Measurements from ENCODE around the gene UBXN10. TPM values are rescaled to one million over a fixed set of nuclear protein-coding genes. Genes with fewer than 3 reads are reported as not detected.

The UBXN10 gene
- total and polyA plus RNA-seq, 4 donors, result 0.50 to 2.3 (median 1.1) TPM

GRCh38 chr1:20158358-20159070, 27.4 kb upstream of the UBXN10 start:
- Histone ChIP-seq H3K36me3 (ENCODE audit: control insufficient read depth in 4 of 4, insufficient read depth in 3 of 4, low read depth in 1 of 4, low read length in 3 of 4) (no peaks in the 10 kb centered on the region), H3K27me3 (ENCODE audit: control insufficient read depth in 4 of 4, insufficient read depth in 4 of 4, low read length in 3 of 4) (no peaks in the 10 kb centered on the region), H3K9me3 (ENCODE audit: control insufficient read depth in 4 of 4, low read length in 3 of 4) (peaks cover 0 to 12% (median under 1%) of the 10 kb centered on the region in 4 donors), H3K4me3 (ENCODE audit: low read depth in 1 of 3, low read length in 3 of 3) (no peak overlapping the region), H3K4me1 (ENCODE audit: control insufficient read depth in 4 of 4, insufficient read depth in 4 of 4, low read length in 3 of 4) (peaks cover 2 to 16% (median 5%) of the 10 kb centered on the region in 4 donors), H3K27ac (ENCODE audit: low read depth in 1 of 2, low read length in 2 of 2) (no peak overlapping the region), H3K9ac (ENCODE audit: low read depth in 1 of 2, low read length in 2 of 2) (no peak overlapping the region)
- TF ChIP-seq YY1 (IDR thresholded peaks at IDR 0.05), result no peak
- TF ChIP-seq SP1 (IDR thresholded peaks at IDR 0.05), result no peak
- TF ChIP-seq NR2F2 (IDR thresholded peaks at IDR 0.05), result no peak
- no peak for TF ChIP-seq ZBTB33 (IDR thresholded peaks at IDR 0.05)
- TF ChIP-seq TAF1 (conservative IDR thresholded peaks at IDR 0.05), result no peak
- no peak for TF ChIP-seq MAX (IDR thresholded peaks at IDR 0.05)
- TF ChIP-seq ATF3 (IDR thresholded peaks at IDR 0.05), result no peak
- no peak for TF ChIP-seq RXRA (IDR thresholded peaks at IDR 0.05)
- TF ChIP-seq CTCF (IDR thresholded peaks at IDR 0.05; ENCODE audit: low read depth, low read length, missing input control), result no peak
- no peak for TF ChIP-seq REST (IDR thresholded peaks at IDR 0.05)
- TF ChIP-seq HNF4G (IDR thresholded peaks at IDR 0.05), result no peak
- TF ChIP-seq FOXA2 (IDR thresholded peaks at IDR 0.05), result no peak
- no peak for TF ChIP-seq EGR1 (IDR thresholded peaks at IDR 0.05; ENCODE audit: low read depth in 2 of 2)
- no peak for DNase-seq (ENCODE audit: low spot score)
- WGBS, result 91% methylated on average over 7 of the region's 7 CpGs

GRCh38 chr1:20160034-20160433, 25.9 kb upstream of the UBXN10 start:
- Histone ChIP-seq H3K27me3 (ENCODE audit: control insufficient read depth in 4 of 4, insufficient read depth in 4 of 4, low read length in 3 of 4) (no peaks in the 10 kb centered on the region), H3K9ac (ENCODE audit: low read depth in 1 of 2, low read length in 2 of 2) (no peak overlapping the region), H3K27ac (ENCODE audit: low read depth in 1 of 2, low read length in 2 of 2) (no peak overlapping the region), H3K4me1 (ENCODE audit: control insufficient read depth in 4 of 4, insufficient read depth in 4 of 4, low read length in 3 of 4) (peaks cover 0 to 2% (median 0%) of the 10 kb centered on the region in 4 donors), H3K9me3 (ENCODE audit: control insufficient read depth in 4 of 4, low read length in 3 of 4) (peaks cover 0 to 12% (median under 1%) of the 10 kb centered on the region in 4 donors), H3K4me3 (ENCODE audit: low read depth in 1 of 3, low read length in 3 of 3) (no peak overlapping the region), H3K36me3 (ENCODE audit: control insufficient read depth in 4 of 4, insufficient read depth in 3 of 4, low read depth in 1 of 4, low read length in 3 of 4) (no peaks in the 10 kb centered on the region)
- no peak for DNase-seq (ENCODE audit: low spot score)
- TF ChIP-seq FOXA1 (IDR thresholded peaks at IDR 0.05) (no peak), ZBTB33 (IDR thresholded peaks at IDR 0.05) (no peak), YY1 (IDR thresholded peaks at IDR 0.05) (no peak)
- WGBS, result 80% methylated on average over 1 of the region's 1 CpG

Data from liver (tissue), 9 donors.